H7 (cell line): ENCODE data around the gene SCGB1A1. TPM values are rescaled to one million over a fixed set of nuclear protein-coding genes. Genes with fewer than 3 reads are reported as not detected.
A peak's percentile ranks its signal among the peaks of the same experiment; 100 is the strongest.

Source experiments
- DNase-seq: peaks from one replicate; pipeline ENCODE4 v3.0.0; 2012
- H3K27me3 ChIP-seq: 2 replicates; pipeline ENCODE4 v1.6.0; 2011; ENCODE audit warnings: mild to moderate bottlenecking, low read length; ENCODE audit not compliant: control insufficient read depth, insufficient read depth
- H3K36me3 ChIP-seq: replicated peaks from 2 replicates; pipeline ENCODE4 v1.5.1; 2011; ENCODE audit warnings: low read length; ENCODE audit not compliant: control insufficient read depth, insufficient read depth
- H3K4me3 ChIP-seq: 2 replicates; pipeline ENCODE4 v1.5.1; 2011; ENCODE audit warnings: low read depth, mild to moderate bottlenecking, control low read depth, low read length, moderate library complexity; ENCODE audit not compliant: insufficient read depth
- total RNA-seq: library from RNA; depleted of rRNA; stranded (reverse); fragments of >200 nt; shearing (Covaris generic); gene quantifications from 2 replicates; pipeline ENCODE4 v1.2.3, GENCODE V29; 2014

Gene SCGB1A1
- total RNA-seq, 1 experiment from 2014 or later, result not detected

DNA sequence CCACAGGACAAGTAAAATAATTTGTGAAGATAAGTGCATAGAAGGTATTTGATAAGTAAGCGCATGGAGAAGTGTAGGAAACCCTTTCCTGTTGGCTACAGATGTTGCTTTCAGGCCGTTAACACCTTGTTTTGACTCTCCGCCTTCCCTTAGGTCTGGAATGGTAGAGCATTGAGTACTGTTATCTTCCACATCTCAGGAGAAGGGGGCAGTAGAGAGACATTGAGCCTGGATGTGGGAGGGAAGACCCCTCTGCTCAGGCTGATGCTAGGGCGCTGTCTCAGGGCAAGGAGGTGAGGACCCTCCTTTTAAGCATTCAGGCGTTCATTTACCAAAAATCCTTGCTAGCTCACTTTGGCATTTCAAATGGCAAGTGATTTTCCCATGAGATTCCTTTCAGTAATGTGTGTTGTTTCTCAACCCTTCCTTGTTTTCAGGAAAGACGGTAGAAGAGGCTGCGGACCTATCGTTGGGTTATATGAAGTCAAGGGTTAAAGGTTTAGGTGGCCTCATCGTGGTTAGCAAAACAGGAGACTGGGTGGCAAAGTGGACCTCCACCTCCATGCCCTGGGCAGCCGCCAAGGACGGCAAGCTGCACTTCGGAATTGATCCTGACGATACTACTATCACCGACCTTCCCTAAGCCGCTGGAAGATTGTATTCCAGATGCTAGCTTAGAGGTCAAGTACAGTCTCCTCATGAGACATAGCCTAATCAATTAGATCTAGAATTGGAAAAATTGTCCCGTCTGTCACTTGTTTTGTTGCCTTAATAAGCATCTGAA, 27.0 kb upstream of the SCGB1A1 start:
- Histone ChIP-seq H3K27me3 (no peaks in the 10 kb centered on the region), H3K36me3 (no peaks in the 10 kb centered on the region), H3K4me3 (no peak overlapping the region)
- DNase-seq, result peak; percentile 55

DNA sequence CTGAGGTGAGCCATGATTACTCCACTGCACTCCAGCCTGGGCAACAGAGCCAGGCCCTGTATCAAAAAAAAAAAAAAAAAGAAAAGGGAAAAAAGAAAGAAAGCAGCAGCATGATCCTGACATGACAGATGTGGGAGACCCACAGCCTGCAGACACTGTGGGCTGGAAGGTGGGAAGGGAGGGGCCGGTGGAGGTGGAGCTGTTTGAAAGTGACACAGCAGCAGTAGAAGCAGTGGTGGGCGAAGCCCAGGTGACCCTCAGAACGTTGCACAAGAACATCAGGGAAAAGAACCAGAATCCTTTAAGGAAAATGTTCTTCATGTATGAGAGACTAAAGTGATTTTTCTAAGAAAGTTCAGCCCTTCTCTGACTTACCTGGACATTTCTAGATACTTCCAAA, 26.3 kb upstream of the SCGB1A1 start:
- H3K4me3 ChIP-seq, result no peak overlapping the region
- H3K36me3 ChIP-seq, result no peaks in the 10 kb centered on the region
- no peak for DNase-seq
- no peaks in the 10 kb centered on the region for H3K27me3 ChIP-seq

DNA sequence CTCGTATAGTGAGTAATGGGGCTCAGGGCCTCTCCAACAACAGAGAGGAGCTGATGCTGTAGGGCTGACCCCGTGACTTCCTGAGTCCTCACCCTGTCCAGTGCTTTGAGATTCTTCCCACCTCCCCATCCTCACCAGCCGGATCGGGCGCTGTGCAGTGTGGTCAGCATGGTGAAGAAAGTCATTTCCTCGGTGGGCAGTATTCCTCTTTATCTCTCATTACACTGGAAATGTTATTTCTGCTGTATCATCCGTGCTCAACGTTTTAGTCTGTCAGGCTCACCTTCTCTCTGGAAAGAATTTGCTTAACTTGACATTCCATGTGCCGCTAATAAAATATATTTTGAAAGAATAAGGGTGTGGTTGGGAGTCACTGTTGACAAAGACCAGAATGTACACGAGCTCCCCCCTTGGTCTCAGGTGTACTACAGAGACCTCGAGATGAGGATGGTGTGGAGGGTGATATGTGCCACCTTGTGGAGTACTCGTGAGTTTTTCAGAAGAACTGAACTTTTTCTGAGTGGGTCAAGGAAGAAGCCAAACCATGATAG, 25.7 kb upstream of the SCGB1A1 start:
- no peak overlapping the region for H3K4me3 ChIP-seq
- no peak for DNase-seq
- no peaks in the 10 kb centered on the region for H3K27me3 ChIP-seq

DNA sequence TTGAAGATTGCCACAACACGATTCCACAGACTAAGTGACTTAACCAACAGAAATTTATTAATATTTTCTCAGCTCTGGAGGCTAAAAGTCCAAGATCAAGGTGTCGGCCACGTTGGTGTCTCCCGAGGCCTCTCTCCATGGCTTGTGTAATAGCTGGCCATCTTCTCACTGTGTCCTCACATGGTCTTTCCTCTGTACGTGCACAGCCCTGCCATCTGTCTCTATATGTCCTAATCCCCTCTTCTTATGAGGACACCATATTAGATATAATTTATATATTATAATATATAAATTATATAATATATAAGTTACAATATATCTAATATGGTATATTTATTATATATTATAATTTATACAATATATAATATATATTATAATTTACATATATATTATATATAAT, 25.1 kb upstream of the SCGB1A1 start:
- Histone ChIP-seq H3K27me3 (no peaks in the 10 kb centered on the region), H3K4me3 (no peak overlapping the region), H3K36me3 (no peaks in the 10 kb centered on the region)
- DNase-seq, result no peak

More for the DNA sequence above, 25.7 kb upstream of the SCGB1A1 start:
- H3K36me3 ChIP-seq, result no peaks in the 10 kb centered on the region

DNA sequence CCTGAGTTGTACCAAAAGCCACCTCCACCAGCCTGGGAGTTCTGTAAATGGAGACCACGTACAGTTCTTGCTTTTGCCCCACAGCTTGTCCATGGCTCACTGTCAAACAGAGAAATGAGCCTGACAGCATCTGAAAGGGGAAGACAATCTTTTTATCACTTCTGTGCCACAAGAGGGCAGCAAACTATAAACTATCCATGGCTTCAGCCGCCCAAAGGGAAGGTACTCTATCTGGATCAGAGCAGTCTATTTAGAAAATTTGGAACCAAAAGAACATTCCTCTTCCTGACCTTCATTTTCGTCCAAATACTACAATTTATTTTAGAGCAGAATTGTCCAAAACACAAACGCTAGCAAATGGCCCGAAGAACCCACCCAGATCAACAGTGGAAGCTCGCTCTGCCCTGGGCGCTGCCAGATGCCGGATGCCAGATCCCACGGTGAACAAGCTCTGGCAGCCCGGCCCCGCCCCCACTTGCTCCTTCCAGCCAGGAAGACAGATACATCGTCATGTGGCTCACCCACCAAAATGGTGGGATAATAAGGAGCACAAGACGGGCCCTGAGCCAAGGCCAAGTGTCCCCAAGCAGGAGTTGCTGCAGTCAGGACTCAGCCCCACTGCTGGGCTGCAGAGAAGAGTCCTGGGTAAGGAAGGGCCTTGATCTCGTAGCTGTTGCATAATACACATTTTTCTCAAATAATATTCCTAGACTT, 23.9 kb upstream of the SCGB1A1 start:
- Histone ChIP-seq H3K27me3 (no peaks in the 10 kb centered on the region), H3K36me3 (no peaks in the 10 kb centered on the region), H3K4me3 (peak overlapping the region; percentile 4; the same call in 1 of the 2 replicates)
- peak; percentile 83 for DNase-seq

DNA sequence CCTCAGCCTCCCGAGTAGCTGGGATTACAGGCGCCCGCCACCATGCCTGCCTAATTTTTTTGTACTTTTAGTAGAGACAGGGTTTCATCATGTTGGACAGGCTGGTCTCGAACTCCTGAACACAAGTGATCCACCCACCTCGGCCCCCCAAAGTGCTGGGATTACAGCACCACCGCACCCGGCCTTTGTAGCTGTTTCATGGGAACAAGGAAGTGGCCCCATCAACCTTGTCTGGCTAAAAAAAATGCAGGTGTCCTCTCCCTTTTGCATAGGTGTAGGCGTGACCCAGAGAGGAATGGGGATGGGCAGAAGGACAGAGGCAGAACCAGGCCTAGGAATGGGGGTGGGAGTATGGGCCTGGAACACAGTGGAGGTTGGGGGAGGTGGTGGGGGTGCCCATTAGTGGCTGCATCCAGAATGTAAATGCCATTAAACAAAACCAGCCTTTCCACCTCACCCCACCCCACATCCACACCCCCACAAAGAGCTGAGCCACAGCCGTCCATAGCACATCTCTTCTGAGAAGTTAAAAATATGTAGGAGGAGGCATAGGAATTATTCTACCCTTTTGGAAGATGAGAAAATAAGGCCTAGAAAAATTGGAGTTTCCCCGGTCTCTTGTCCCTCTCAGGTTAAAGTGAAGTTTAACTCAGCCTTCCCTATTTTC, 22.8 kb upstream of the SCGB1A1 start:
- Histone ChIP-seq H3K36me3 (no peaks in the 10 kb centered on the region), H3K27me3 (no peaks in the 10 kb centered on the region), H3K4me3 (no peak overlapping the region)
- DNase-seq, result no peak

DNA sequence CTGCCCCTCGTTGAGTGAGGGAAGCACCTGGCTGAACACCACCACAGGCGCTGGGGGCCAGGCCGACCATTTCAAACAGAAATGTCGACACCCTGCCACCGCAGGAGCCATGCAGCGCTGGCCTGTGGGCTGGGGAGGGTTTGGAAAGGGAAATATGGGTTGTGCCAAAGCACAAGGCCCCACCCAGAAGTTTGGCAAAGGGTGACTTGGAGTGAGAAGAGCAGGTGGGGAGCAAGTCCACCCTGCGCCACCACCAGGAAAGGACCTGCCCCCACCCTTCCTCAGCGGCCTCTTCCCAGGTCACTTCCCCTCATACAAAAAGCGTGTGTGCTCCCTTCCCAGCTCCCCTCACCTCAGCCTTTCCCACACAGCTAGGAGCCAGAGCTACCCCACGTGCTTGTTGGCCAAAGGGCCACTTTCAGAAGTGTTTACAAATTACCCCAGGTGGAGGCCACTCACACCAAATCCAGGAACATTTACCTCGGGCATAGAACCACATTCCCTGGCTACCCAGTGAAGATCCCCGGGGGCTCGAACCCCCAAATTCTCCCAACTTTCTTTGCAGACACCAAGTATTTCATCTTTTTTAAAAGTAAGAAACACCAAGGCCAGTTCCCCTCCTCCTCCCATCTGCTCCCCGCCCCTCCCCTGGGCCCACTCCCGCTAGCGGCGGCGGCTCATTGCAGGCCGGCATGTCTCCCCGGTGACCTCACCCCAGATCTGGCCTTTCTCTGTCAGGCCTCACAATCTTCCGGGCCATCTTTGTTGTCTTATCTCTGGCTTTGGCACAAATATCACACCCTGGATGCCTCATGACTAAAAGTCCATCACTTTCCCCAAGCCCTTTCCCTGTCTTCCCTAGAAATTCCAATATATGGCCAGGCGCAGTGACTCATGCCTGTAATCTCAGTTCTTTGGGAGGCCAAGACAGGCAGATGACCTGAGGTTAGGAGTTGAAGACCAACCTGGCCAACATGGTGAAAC, 20.5 kb upstream of the SCGB1A1 start:
- Histone ChIP-seq H3K4me3 (no peak overlapping the region), H3K27me3 (no peaks in the 10 kb centered on the region), H3K36me3 (no peaks in the 10 kb centered on the region)
- DNase-seq, result peak; percentile 75

DNA sequence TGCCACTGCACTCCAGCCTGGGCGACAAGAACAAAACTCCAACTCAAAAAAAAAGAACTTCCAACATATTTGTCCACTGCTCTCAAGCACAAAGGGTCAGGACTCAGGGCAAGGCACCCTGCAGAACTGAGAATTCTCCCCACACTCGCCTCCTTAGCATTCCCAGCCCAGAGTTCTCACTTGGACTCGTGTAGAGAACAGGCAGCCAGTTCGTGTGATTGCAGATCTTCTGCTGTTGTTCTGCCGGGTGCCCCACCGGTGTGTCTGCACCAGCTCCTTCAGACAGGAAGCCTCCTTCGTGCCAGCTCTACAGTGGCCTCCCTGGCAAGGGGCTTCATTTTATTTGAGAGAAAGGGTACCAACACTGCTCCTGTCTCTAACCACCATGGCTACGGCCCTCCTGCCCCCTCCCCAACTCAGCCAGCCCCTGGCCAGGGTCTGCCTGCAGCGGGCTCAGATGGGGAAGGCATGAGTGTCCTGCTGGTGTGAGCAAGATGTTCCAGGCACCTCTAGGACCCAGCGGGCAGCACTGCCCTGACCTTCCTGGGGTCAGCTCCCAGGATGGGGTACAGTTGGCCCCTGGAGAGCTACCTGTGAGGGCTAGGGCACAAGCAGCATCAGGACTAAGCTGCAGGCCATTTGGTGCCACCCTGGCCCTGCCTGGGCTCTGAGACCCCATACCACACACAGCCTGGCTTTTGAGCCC, 19.5 kb upstream of the SCGB1A1 start:
- DNase-seq, result peak; percentile 43
- Histone ChIP-seq H3K27me3 (no peaks in the 10 kb centered on the region), H3K4me3 (no peak overlapping the region), H3K36me3 (no peaks in the 10 kb centered on the region)

DNA sequence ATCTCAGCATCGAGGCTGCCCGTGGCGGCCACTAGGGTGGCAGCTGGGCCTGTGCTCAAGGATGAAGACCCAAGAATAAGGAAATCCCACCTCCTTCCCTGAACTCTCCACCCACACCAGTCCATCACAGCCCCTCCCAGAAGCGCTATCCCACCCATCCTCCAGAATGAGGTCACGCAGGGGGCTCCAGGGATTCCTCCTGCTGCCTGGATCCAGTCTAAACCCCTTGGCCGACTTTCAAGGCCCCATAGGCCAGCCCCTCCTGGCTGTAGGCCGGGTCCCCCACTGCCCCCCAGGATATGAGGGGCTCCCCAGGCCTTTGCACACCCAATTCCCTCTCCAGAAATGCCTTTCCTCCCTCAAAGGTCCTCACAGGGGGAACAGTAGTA, 19.0 kb upstream of the SCGB1A1 start:
- DNase-seq, result peak; percentile 54
- Histone ChIP-seq H3K4me3 (no peak overlapping the region), H3K27me3 (no peaks in the 10 kb centered on the region), H3K36me3 (no peaks in the 10 kb centered on the region)

DNA sequence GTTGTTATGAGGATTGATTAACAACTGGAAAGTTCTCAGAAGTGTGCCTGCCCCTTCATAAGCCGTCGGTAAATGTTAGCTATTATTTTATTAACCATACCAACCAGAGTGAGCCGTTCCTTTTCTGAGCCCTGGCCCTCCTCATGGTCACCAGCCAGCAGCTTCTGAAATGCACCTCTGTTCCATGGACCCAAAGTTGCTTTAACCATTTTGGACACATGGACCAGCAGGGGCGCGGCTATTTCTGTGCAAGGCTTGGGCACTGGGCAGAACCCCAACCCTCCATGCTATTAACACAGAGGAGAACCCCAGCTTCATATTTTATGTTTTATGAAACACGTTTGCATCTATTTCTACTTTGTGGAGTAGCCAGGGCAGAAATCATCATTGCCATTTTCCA, 18.6 kb upstream of the SCGB1A1 start:
- no peak overlapping the region for H3K4me3 ChIP-seq
- H3K36me3 ChIP-seq, result no peaks in the 10 kb centered on the region
- DNase-seq, result peak; percentile 10
- H3K27me3 ChIP-seq, result no peaks in the 10 kb centered on the region

DNA sequence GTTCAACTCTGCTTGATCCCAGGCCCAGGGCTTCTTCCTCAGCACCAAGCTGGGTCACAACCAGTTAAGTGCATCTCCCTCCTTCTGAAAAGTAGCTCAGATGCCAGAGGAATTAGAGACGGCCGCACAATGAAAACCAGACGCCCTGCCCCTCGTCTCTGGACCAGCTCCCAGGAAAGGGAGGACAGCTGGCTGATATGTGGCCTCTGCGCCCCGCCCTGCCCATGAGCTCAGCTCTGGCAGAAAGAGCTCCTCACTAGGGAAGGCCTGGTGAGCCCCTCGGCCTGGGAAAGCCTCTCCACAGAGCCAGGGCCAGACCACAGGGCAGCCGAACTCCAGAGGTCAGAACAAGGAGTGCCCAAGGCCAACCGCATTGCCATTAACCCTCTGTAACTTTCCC, 18.1 kb upstream of the SCGB1A1 start:
- Histone ChIP-seq H3K27me3 (no peaks in the 10 kb centered on the region), H3K4me3 (no peak overlapping the region), H3K36me3 (no peaks in the 10 kb centered on the region)
- DNase-seq, result peak; percentile 30

DNA sequence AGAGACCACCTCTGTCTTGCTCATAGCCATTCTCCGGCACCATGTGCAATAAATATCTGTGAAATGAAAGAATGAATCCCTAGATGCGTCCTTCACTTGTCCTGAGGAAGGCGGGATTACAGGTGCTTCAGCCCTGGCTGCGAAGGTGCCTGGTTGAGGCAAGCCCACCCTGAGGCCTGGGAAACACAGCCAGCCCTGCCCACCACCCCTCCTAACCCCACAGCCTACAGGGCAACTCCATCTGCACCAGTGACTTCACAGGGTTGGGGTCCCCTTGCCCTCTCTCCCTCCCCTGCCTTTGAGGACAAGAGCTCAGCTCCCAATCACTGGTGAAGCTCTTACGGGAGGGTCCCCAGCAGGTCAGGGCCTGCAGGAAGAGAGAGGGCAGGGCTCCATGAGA, 17.5 kb upstream of the SCGB1A1 start:
- no peaks in the 10 kb centered on the region for H3K27me3 ChIP-seq
- H3K4me3 ChIP-seq, result no peak overlapping the region
- no peaks in the 10 kb centered on the region for H3K36me3 ChIP-seq
- DNase-seq, result no peak

DNA sequence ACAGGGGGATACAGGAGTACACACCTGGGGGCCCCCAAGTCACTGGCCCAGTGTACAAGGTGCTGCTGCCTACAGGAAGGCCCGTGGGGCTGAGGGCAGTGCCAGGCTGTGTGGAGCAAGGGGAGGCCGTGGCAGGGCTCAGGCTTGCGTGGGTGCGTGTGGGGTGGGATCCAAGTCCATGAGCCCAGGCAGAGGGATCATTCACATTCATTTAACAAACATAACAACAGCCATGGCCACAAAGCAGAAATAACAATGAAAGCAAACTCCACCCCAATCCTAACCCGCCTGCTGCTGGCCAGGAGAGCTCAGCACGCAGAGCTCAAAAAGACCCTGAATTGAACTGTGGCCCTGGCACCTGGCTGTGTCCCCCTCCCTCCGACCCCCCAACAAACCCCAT, 17.0 kb upstream of the SCGB1A1 start:
- DNase-seq, result peak; percentile 54
- Histone ChIP-seq H3K4me3 (no peak overlapping the region), H3K36me3 (no peaks in the 10 kb centered on the region), H3K27me3 (no peaks in the 10 kb centered on the region)
